ENCODE results near the gene YJU2. TPM values are rescaled to one million over a fixed set of nuclear protein-coding genes. Genes with fewer than 3 reads are reported as not detected.

YJU2 gene
- total and polyA plus RNA-seq, 12 donors, result 7.9 to 32.8 (median 10.5) TPM

DNA sequence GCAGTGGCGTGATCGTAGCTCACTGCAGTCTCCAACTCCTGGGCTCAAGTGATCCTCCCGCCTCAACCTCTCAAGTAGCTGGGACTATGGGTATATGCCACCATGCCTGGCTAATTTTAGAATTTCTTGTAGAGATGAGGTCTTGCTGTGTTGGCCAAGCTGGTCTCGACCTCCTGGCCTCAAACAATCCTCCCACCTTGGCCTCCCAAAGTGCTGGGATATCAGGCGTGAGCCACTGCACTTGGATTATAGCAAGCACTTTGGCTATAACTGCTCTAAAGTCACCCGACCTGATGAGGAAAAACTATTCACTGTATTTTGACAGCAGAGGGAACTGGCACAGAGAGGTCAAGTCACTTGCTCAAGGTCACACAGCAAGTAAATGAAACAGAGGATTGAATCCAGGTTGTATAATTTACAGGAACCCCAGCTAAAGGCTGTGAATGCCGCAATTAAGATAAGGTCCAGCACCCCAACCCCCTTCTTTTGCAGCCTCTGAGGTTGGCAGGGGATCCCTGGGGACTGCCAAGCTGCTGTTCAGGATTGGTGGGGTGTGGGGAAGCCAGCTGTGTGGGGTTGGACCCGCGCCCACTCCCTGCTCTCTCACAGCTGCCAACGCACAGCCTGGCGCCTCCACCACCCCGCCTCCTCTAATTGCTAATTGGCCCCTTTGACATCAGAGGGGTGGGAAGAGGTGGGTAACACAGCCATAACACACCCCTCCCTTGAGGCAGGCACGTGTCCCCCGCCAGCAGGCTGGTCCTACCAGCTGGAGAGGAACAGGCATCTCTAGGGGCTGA lies 49.3 kb downstream of the YJU2 start:
- H3K9me3 ChIP-seq, result no peaks in the 10 kb centered on the region
- DNase-seq (no peak), ATAC-seq (peak in 1 of 8 donors; percentile 33)
- H3K27ac ChIP-seq, result no peak overlapping the region
- intact Hi-C loops (cut with DNase I), result no loop called here
- no peak overlapping the region for H3K4me3 ChIP-seq
- peaks cover 0 to 43% (median 19%) of the 10 kb centered on the region in 7 donors for H3K27me3 ChIP-seq
- 55 to 56% methylated on average over 13 to 14 of the region's 14 CpGs for WGBS, 2 donors
- no peaks in the 10 kb centered on the region for H3K4me1 ChIP-seq
- no peaks in the 10 kb centered on the region for H3K36me3 ChIP-seq
- TF ChIP-seq, protein P1, sequence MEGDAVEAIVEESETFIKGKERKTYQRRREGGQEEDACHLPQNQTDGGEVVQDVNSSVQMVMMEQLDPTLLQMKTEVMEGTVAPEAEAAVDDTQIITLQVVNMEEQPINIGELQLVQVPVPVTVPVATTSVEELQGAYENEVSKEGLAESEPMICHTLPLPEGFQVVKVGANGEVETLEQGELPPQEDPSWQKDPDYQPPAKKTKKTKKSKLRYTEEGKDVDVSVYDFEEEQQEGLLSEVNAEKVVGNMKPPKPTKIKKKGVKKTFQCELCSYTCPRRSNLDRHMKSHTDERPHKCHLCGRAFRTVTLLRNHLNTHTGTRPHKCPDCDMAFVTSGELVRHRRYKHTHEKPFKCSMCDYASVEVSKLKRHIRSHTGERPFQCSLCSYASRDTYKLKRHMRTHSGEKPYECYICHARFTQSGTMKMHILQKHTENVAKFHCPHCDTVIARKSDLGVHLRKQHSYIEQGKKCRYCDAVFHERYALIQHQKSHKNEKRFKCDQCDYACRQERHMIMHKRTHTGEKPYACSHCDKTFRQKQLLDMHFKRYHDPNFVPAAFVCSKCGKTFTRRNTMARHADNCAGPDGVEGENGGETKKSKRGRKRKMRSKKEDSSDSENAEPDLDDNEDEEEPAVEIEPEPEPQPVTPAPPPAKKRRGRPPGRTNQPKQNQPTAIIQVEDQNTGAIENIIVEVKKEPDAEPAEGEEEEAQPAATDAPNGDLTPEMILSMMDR (IDR thresholded peaks at IDR 0.05), result no peak

DNA sequence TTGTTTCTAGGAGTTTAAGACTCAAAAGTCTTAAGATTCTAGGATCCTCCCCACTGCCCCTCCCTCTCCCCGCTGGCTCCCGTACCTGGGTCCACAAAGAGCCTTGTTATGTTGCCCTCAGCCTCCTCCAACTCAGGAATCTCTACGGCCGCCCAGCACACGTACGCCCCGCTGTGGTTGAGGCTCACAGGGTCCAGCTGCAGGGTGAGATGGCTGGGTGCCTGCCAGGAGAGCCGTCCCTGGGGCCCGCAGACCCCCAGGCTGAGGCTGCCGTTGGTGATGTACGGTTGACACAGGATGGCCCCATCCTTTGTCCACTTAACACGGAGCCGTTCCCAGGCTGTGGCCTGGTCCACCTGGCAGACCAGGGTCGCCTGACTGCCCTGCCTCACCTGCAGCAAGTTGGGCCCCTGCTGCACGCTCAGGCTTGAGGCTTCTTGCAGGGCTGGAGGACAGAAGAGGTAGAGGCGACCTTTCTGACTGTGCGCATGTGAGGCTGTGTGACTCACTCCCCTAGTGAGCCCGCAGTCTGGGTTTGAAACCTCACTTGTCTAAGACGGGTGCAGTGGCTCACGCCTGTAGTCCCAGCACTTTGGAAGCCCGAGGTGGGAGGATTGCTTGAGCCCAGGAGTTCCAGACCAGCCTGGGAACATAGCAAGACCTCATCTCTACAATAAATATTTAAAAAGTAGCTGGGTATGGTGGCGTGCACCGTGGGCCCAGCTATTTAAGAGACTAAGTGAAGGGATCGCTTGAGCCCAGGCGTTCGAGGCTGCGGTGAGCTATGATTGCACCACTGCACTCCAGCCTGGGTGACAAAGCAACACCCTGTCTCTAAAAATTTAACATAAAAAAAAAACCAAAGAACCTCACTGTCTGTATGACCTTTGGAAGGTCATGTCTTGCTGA lies 51.3 kb downstream of the YJU2 start:
- ATAC-seq (no peak), DNase-seq (no peak)
- H3K4me1 ChIP-seq, result no peaks in the 10 kb centered on the region
- TF ChIP-seq, protein P1 (IDR thresholded peaks at IDR 0.05), result no peak
- 67 to 68% methylated on average over 27 of the region's 27 CpGs for WGBS, 2 donors
- no peaks in the 10 kb centered on the region for H3K36me3 ChIP-seq
- no peaks in the 10 kb centered on the region for H3K9me3 ChIP-seq
- no peak overlapping the region for H3K27ac ChIP-seq
- H3K4me3 ChIP-seq, result no peak overlapping the region
- peaks cover 0 to 36% (median 21%) of the 10 kb centered on the region in 7 donors for H3K27me3 ChIP-seq
- intact Hi-C loops (cut with DNase I), result no loop called here

DNA sequence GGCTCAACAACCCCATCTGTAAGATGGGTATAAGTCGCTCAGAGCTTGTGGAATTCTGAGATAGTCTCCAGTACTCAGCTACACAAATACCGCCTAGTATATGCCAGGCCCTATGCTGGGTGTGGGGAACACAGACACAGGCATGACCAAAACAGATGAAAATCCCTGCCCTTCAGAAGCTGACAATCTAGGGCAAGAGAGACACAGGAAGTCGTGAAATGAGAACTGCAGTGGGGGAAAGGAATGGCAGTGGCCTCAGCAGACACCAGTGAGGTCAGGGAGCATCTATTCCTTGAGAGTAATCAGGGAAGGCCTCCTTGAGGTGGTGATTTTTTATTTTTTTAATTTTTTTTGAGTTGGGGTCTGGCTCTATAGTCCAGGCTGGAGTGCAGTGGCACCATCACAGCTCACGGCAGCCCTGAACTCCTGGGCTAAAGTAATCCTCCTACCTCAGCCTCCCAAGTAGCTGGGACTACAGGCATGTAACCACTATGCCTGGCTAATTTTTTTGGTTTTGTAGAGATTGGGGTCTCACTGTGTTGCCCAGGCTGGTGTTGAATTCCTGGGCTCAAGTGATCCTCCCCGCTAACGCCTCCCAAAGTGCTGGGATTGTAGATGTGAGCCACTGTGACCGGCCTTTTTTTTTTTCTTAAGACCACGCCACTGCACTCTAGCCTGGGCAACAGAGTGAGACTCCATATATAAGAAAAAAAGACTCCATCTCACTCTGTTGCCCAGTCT lies 52.1 kb downstream of the YJU2 start:
- H3K4me3 ChIP-seq, result no peak overlapping the region
- TF ChIP-seq, protein P1 (IDR thresholded peaks at IDR 0.05), result no peak
- H3K36me3 ChIP-seq, result no peaks in the 10 kb centered on the region
- no peak for ATAC-seq
- H3K27ac ChIP-seq, result no peak overlapping the region
- no peaks in the 10 kb centered on the region for H3K9me3 ChIP-seq
- 76 to 88% methylated on average over 8 of the region's 8 CpGs for WGBS, 2 donors
- H3K27me3 ChIP-seq, result peaks cover 0 to 37% (median 22%) of the 10 kb centered on the region in 7 donors
- no peaks in the 10 kb centered on the region for H3K4me1 ChIP-seq
- no peak for DNase-seq
- intact Hi-C loops (cut with DNase I), result no loop called here

DNA sequence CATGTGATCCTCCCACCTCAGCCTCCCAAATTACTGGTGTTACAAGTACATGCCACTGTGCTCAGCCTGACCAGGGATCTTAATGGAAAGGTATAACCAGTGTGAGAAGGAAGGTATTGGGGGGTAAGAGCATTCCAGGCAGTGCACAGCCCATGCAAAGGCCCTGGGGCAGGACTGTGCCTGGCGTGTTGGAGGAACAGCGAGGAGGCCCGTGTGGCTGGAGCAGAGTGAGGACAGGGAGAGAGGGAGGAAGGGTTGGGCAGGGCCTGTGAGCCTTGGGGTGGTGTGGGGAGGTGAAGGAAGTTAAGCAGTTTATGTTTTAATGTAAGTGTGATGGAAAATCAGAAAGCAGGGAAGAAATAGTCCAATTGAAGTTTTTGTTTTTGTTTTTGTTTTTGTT lies 53.7 kb downstream of the YJU2 start:
- DNase-seq (no peak), ATAC-seq (no peak)
- TF ChIP-seq, protein P1 (IDR thresholded peaks at IDR 0.05), result no peak
- H3K4me1 ChIP-seq, result peaks cover 0 to 6% (median 0%) of the 10 kb centered on the region in 9 donors
- 90 to 92% methylated on average over 3 of the region's 3 CpGs for WGBS, 2 donors
- intact Hi-C loops (cut with DNase I), result no loop called here
- H3K9me3 ChIP-seq, result no peaks in the 10 kb centered on the region
- H3K4me3 ChIP-seq, result no peak overlapping the region
- H3K27me3 ChIP-seq, result peaks cover 0 to 43% (median 30%) of the 10 kb centered on the region in 7 donors
- no peaks in the 10 kb centered on the region for H3K36me3 ChIP-seq
- H3K27ac ChIP-seq, result no peak overlapping the region

Data from heart right ventricle (tissue), 16 donors.